Keratinocyte (primary cell): Measurements from ENCODE around the gene MBNL2. TPM values are rescaled to one million over a fixed set of nuclear protein-coding genes. Genes with fewer than 3 reads are reported as not detected.

Experiments
- DNase-seq: peaks from one replicate; pipeline ENCODE4 v3.0.0-alpha.2; 2011; ENCODE audit warnings: low read depth, missing footprints, low spot score
- FAIRE-seq: peaks from 2 replicates; lab custom pipeline; 2011; peaks lifted over from hg19 to GRCh38; lab: Jason Lieb, UNC
- H2AFZ ChIP-seq: 2 replicates; pipeline ENCODE4 v1.6.0; 2012; ENCODE audit warnings: low read length, control low read depth, inconsistent platforms; ENCODE audit not compliant: control insufficient read depth
- H3K27ac ChIP-seq: 2 replicates; pipeline ENCODE4 v1.5.1; 2011; ENCODE audit warnings: low read length; ENCODE audit not compliant: control insufficient read depth, insufficient read depth
- H3K27me3 ChIP-seq: 3 replicates; pipeline ENCODE4 v1.6.0; 2011; ENCODE audit warnings: low read length; ENCODE audit not compliant: control insufficient read depth, insufficient read depth; ENCODE audit errors: extremely low read depth
- H3K36me3 ChIP-seq, 2 experiments: 2 replicates in 1 of 2; 3 replicates in 1 of 2; pipeline ENCODE4 v1.5.1; 2011; ENCODE audit warnings: low read length in 2 of 2, mild to moderate bottlenecking in 1 of 2; ENCODE audit not compliant: control insufficient read depth in 2 of 2, insufficient read depth in 2 of 2; ENCODE audit errors: extremely low read depth in 1 of 2
- H3K4me1 ChIP-seq: 3 replicates; pipeline ENCODE4 v1.5.1; 2011; ENCODE audit warnings: low read length; ENCODE audit not compliant: control insufficient read depth, insufficient read depth; ENCODE audit errors: extremely low read depth
- H3K4me2 ChIP-seq: 3 replicates; pipeline ENCODE4 v1.6.0; 2011; ENCODE audit warnings: low read depth, low read length; ENCODE audit not compliant: control insufficient read depth, insufficient read depth; ENCODE audit errors: extremely low read depth
- H3K4me3 ChIP-seq, 3 experiments: fragments of 200-600 bp in 1 of 3; sonication (generic) in 1 of 3; 2 replicates in 2 of 3; 3 replicates in 1 of 3; pipeline ENCODE4 v1.5.1; 2011 to 2016; ENCODE audit warnings: low read length in 3 of 3, mild to moderate bottlenecking in 3 of 3, control low read depth in 2 of 3, inconsistent platforms in 1 of 3, low read depth in 1 of 3, mixed read lengths in 1 of 3, mixed run types in 1 of 3, moderate library complexity in 1 of 3; ENCODE audit not compliant: control insufficient read depth in 2 of 3, insufficient read depth in 2 of 3; ENCODE audit errors: extremely low read depth in 1 of 3
- H3K79me2 ChIP-seq: 2 replicates; pipeline ENCODE4 v1.6.0; 2012; ENCODE audit warnings: low read length; ENCODE audit not compliant: control insufficient read depth, insufficient read depth
- H3K9ac ChIP-seq: 3 replicates; pipeline ENCODE4 v1.6.0; 2011; ENCODE audit warnings: low read length; ENCODE audit not compliant: control insufficient read depth, insufficient read depth; ENCODE audit errors: extremely low read depth
- H3K9me1 ChIP-seq: 3 replicates; pipeline ENCODE4 v1.6.0; 2011; ENCODE audit warnings: low read length; ENCODE audit not compliant: control insufficient read depth, insufficient read depth; ENCODE audit errors: extremely low read depth
- H3K9me3 ChIP-seq: 2 replicates; pipeline ENCODE4 v1.5.1; 2012; ENCODE audit warnings: low read depth, low read length; ENCODE audit not compliant: control insufficient read depth
- H4K20me1 ChIP-seq: 3 replicates; pipeline ENCODE4 v1.6.0; 2011; ENCODE audit warnings: low read length; ENCODE audit not compliant: control insufficient read depth, insufficient read depth; ENCODE audit errors: extremely low read depth
- CTCF ChIP-seq, 3 experiments: IDR thresholded peaks in 1 of 3; conservative IDR thresholded peaks in 1 of 3; optimal IDR thresholded peaks in 1 of 3; 2 replicates in 2 of 3; 3 replicates in 1 of 3; pipeline versions ENCODE3 to v1.5.1; 2011; ENCODE audit warnings: low read length in 3 of 3, mild to moderate bottlenecking in 3 of 3, moderate library complexity in 2 of 3, control low read depth in 1 of 3, inconsistent platforms in 1 of 3; ENCODE audit not compliant: insufficient read depth in 2 of 3; ENCODE audit errors: extremely low read depth in 1 of 3
- EZH2 ChIP-seq: IDR thresholded peaks from one replicate; pipeline ENCODE4 v1.6.1; 2012; ENCODE audit warnings: inconsistent platforms, mild to moderate bottlenecking, low read length, moderate library complexity
- dilution Hi-C: fragments of 300-500 bp; cut with MboI; formaldehyde crosslinking; loops from one replicate; pipeline ENCODE4 v1.7.0; 2020; ENCODE audit warnings: low sequenced_read_pairs; ENCODE audit not compliant: extremely low pct_ligation_motif_present
- polyA plus RNA-seq, 5 experiments: library from polyadenylated mRNA; depleted of rRNA in 3 of 5; stranded (reverse) in 3 of 5; stranded (forward) in 1 of 5; unstranded in 1 of 5; fragments of >200 nt; gene quantifications; 1 replicate in 1 of 5; 2 replicates in 3 of 5; 3 replicates in 1 of 5; pipeline versions ENCODE4 v1.2.1 to v1.2.3, GENCODE V29; 2011 to 2012; ENCODE audit warnings: missing spikeins in 2 of 5, low read depth in 1 of 5, low replicate concordance in 1 of 5

Gene MBNL2
- polyA plus RNA-seq, 1 donor (not counting 4 experiments of a cell fraction or from before 2014, with no cell fraction given), result 28.4 TPM

- peaks cover 29% of the 10 kb centered on the region for H3K4me1 ChIP-seq
- H4K20me1 ChIP-seq, result no peaks in the 10 kb centered on the region
- dilution Hi-C loops, result no loop called here
Measured at GRCh38 chr13:97229699-97230098, 7.6 kb downstream of the MBNL2 start.

GRCh38 chr13:97231118-97231828, 9.1 kb downstream of the MBNL2 start:
- H4K20me1 ChIP-seq, result no peaks in the 10 kb centered on the region

More at GRCh38 chr13:97229699-97230098, 7.6 kb downstream of the MBNL2 start:
- no peak for DNase-seq
- Histone ChIP-seq H3K9me1 (no peaks in the 10 kb centered on the region), H3K36me3 (peaks cover 0 to 3% of the 10 kb centered on the region in 2 experiments), H3K9me3 (no peaks in the 10 kb centered on the region), H3K9ac (no peak overlapping the region), H3K27ac (no peak overlapping the region), H2AFZ (no peak overlapping the region), H3K27me3 (no peaks in the 10 kb centered on the region), H3K4me2 (no peak overlapping the region), H3K79me2 (peaks cover 80% of the 10 kb centered on the region), H3K4me3 (no peak overlapping the region)
- no peak for TF ChIP-seq CTCF (optimal IDR thresholded peaks at IDR 0.05 in 1 of 3, IDR thresholded peaks at IDR 0.05 in 1 of 3, conservative IDR thresholded peaks at IDR 0.05 in 1 of 3; ENCODE audit: extremely low read depth in 1 of 3, insufficient read depth in 2 of 3, low read length in 3 of 3)
- no peak for TF ChIP-seq EZH2
- FAIRE-seq, result no peak

More at GRCh38 chr13:97231118-97231828, 9.1 kb downstream of the MBNL2 start:
- dilution Hi-C loops, result no loop called here
- TF ChIP-seq EZH2, result no peak
- TF ChIP-seq CTCF (optimal IDR thresholded peaks at IDR 0.05 in 1 of 3, IDR thresholded peaks at IDR 0.05 in 1 of 3, conservative IDR thresholded peaks at IDR 0.05 in 1 of 3; ENCODE audit: extremely low read depth in 1 of 3, insufficient read depth in 2 of 3, low read length in 3 of 3), result no peak
- peaks cover 17% of the 10 kb centered on the region for H3K4me1 ChIP-seq
- FAIRE-seq (no peak), DNase-seq (no peak)
- no peaks in the 10 kb centered on the region for H3K9me3 ChIP-seq
- no peak overlapping the region for H3K4me2 ChIP-seq
- no peak overlapping the region for H2AFZ ChIP-seq
- H3K27me3 ChIP-seq, result no peaks in the 10 kb centered on the region
- peaks cover 0 to 3% of the 10 kb centered on the region in 2 experiments for H3K36me3 ChIP-seq
- no peak overlapping the region for H3K27ac ChIP-seq
- peaks cover 80% of the 10 kb centered on the region for H3K79me2 ChIP-seq
- H3K4me3 ChIP-seq, result no peak overlapping the region
- no peaks in the 10 kb centered on the region for H3K9me1 ChIP-seq
- H3K9ac ChIP-seq, result no peak overlapping the region
